ENCODE data around the gene HMGXB3. TPM values are rescaled to one million over a fixed set of nuclear protein-coding genes. Genes with fewer than 3 reads are reported as not detected.

The HMGXB3 gene
- total and polyA plus RNA-seq, 2 of the 13 experiments (the other 11 are each of a cell fraction or from before 2014, with no cell fraction given) = 18.8 to 23.8 TPM

GRCh38 chr5:150000256-150000989 lies at the start of gene HMGXB3, which contains the start of gene TIGD6 (continued):
- TF ChIP-seq ZNF414 (CRISPR knock-in tag; IDR thresholded peaks at IDR 0.05) = peak; percentile 75
- TF ChIP-seq ZBTB21 (CRISPR knock-in tag; IDR thresholded peaks at IDR 0.05) = no peak; the same call in 1 of the 2 replicates

DNA sequence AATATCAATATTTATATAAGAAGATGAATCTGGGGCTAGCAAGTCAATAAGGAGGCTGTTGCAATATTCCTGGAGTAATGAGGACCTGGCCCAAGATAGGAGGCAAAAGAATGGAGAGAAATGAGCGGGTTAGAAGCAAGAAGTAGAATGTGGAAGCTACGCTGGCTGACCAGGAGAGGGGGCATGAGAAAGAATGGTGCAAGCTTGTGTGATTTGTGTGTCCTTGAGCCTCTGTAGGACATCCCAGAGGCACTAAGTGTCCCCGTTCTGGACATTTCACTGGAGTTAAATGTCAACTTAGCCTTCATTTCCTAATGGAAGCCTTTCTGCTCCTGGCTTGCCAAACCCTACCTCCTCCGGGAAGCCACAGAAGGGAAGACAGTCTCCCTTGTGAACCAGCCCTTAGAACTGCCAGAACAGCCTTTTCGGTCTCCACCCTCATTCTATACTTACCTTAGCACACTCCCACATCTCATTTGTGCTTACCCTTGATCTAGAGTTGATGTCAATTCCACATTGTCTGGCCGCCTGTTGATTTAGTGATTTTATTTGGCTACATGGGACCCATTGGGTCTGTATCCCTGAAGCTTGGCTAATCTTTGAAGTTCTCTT lies 49.3 kb upstream of the HMGXB3 start:
- peaks cover 8% of the 10 kb centered on the region for H3K4me1 ChIP-seq (ENCODE audit: insufficient read depth, low read length)
- peak; percentile 90 for FAIRE-seq
- no peak overlapping the region for H3K4me3 ChIP-seq (replicated peaks in 1 of 3; ENCODE audit: insufficient read depth in 1 of 3, low read depth in 2 of 3, low read length in 3 of 3)
- intact Hi-C loops (cut with micrococcal nuclease; ENCODE audit: unreplicated experiment) (loop anchor here (1.0 to 2.0 kb wide), 2 partner anchors 18 to 39 kb away; no protein-coding TSS in a partner anchor), in situ Hi-C loops (cut with HindIII; ENCODE audit: extremely low pct_ligation_motif_present, low pct_unique_long_range_greater_than_20kb) (loop anchor here (5.0 kb wide), 1 partner anchor 36 kb away; no protein-coding TSS in a partner anchor)
- H3K4me2 ChIP-seq (ENCODE audit: low read depth, low read length) = no peak overlapping the region; the same call in 1 of the 2 replicates
- no peak overlapping the region for H3K9ac ChIP-seq (ENCODE audit: insufficient read depth, low read depth, low read length)
- peak; percentile 98 for ATAC-seq
- H3K27me3 ChIP-seq (ENCODE audit: control insufficient read depth in 1 of 2, insufficient read depth in 2 of 2, low read length in 2 of 2) = peaks cover 0 to 3% of the 10 kb centered on the region in 2 experiments; a peak in 1 of 5 replicates
- ChIA-PET CTCF (ENCODE audit: low intra/inter-chr PET ratio, low total read pairs) (interaction anchor here (0.7 to 1.9 kb wide), 3 partner anchors 9 to 39 kb away, joined by 3 to 25 read pairs (median 5); partner anchors contain the start of gene SLC26A2), POLR2A (interaction anchor here (0.7 to 1.7 kb wide), 4 partner anchors 9 to 39 kb away, joined by 3 to 9 read pairs (median 4); partner anchors contain the start of gene SLC26A2)
- no peak overlapping the region for H3K27ac ChIP-seq (ENCODE audit: extremely low read length, insufficient read depth, low read length)
- peak; percentile 49 for DNase-seq (ENCODE audit: low spot score)
- no peaks in the 10 kb centered on the region for H3K36me3 ChIP-seq (replicated peaks in 1 of 2; ENCODE audit: control insufficient read depth in 1 of 2, insufficient read depth in 2 of 2, low read length in 2 of 2)
- no peaks in the 10 kb centered on the region for H4K20me1 ChIP-seq (ENCODE audit: insufficient read depth, low read length)
- no peaks in the 10 kb centered on the region for H3K9me3 ChIP-seq (ENCODE audit: low read length)
- 24% methylated on average over 6 of the region's 6 CpGs for WGBS (ENCODE audit: low lambda C conversion rate)
- no TSS peak for BruUV-seq (replicated peaks)
- H2AFZ ChIP-seq (ENCODE audit: low read length) = no peak overlapping the region
- no peaks in the 10 kb centered on the region for H3K79me2 ChIP-seq (ENCODE audit: insufficient read depth, low read length)
- TF ChIP-seq, protein P1, sequence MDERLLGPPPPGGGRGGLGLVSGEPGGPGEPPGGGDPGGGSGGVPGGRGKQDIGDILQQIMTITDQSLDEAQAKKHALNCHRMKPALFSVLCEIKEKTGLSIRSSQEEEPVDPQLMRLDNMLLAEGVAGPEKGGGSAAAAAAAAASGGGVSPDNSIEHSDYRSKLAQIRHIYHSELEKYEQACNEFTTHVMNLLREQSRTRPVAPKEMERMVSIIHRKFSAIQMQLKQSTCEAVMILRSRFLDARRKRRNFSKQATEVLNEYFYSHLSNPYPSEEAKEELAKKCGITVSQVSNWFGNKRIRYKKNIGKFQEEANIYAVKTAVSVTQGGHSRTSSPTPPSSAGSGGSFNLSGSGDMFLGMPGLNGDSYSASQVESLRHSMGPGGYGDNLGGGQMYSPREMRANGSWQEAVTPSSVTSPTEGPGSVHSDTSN (CRISPR knock-in tag; IDR thresholded peaks at IDR 0.05) = no peak
- TF ChIP-seq STAG1 (CRISPR knock-in tag; IDR thresholded peaks at IDR 0.05) (peak; percentile 58), RAD21 (CRISPR knock-in tag; IDR thresholded peaks at IDR 0.05) (peak; percentile 32; the same call in 1 of the 2 replicates), NCOA2 (CRISPR knock-in tag; IDR thresholded peaks at IDR 0.05) (0 out of 2 replicates have a peak, but pooled peaks have one; percentile 23), ZNF615 (CRISPR knock-in tag; IDR thresholded peaks at IDR 0.05; ENCODE audit: borderline replicate concordance) (no peak), ZNF512 (CRISPR knock-in tag; IDR thresholded peaks at IDR 0.05) (no peak), PITX1 (CRISPR knock-in tag; IDR thresholded peaks at IDR 0.05) (no peak), BCL6 (CRISPR knock-in tag; IDR thresholded peaks at IDR 0.05) (peak; percentile 26; the same call in 1 of the 2 replicates), ZNF232 (CRISPR knock-in tag; IDR thresholded peaks at IDR 0.05; ENCODE audit: borderline replicate concordance) (peak; percentile 98), SMC3 (IDR thresholded peaks at IDR 0.05; ENCODE audit: low read length) (peak; percentile 75), TAF1 (CRISPR knock-in tag; IDR thresholded peaks at IDR 0.05) (no peak)
- TF ChIP-seq, protein P2, sequence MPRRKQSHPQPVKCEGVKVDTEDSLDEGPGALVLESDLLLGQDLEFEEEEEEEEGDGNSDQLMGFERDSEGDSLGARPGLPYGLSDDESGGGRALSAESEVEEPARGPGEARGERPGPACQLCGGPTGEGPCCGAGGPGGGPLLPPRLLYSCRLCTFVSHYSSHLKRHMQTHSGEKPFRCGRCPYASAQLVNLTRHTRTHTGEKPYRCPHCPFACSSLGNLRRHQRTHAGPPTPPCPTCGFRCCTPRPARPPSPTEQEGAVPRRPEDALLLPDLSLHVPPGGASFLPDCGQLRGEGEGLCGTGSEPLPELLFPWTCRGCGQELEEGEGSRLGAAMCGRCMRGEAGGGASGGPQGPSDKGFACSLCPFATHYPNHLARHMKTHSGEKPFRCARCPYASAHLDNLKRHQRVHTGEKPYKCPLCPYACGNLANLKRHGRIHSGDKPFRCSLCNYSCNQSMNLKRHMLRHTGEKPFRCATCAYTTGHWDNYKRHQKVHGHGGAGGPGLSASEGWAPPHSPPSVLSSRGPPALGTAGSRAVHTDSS (CRISPR knock-in tag; conservative IDR thresholded peaks at IDR 0.05) = no peak
